Measurements from ENCODE around the gene ZFAND2A.

DNA sequence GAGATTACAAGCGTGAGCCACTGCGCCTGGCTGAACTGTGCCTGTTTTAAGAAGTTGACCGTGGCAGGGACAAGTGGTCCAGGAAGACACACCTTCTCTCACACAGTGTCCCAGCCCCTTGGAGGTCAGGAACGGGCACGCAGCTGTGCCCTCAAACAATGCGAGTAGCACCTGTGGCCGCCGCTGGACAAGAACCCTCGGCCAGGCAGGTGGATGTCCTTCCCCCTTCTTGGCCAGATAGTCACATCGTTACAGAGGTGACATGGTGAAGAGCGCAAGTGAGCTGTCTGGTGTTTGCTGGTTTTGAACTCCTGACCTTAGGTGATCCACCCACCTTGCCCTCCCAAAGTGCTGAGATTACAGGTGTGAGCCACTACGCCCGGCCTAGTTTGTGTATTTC is 8.8 kb downstream of the ZFAND2A start:
- TF ChIP-seq POLR2A (IDR thresholded peaks at IDR 0.05): no peak
- TF ChIP-seq, protein P1, sequence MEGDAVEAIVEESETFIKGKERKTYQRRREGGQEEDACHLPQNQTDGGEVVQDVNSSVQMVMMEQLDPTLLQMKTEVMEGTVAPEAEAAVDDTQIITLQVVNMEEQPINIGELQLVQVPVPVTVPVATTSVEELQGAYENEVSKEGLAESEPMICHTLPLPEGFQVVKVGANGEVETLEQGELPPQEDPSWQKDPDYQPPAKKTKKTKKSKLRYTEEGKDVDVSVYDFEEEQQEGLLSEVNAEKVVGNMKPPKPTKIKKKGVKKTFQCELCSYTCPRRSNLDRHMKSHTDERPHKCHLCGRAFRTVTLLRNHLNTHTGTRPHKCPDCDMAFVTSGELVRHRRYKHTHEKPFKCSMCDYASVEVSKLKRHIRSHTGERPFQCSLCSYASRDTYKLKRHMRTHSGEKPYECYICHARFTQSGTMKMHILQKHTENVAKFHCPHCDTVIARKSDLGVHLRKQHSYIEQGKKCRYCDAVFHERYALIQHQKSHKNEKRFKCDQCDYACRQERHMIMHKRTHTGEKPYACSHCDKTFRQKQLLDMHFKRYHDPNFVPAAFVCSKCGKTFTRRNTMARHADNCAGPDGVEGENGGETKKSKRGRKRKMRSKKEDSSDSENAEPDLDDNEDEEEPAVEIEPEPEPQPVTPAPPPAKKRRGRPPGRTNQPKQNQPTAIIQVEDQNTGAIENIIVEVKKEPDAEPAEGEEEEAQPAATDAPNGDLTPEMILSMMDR (IDR thresholded peaks at IDR 0.05): no peak

Data from heart left ventricle (tissue), 13 donors.